KMS-11 (cell line): ENCODE data around the gene SFXN3.

Source experiments
- H2AFZ ChIP-seq: fragments of 200-600 bp; sonication (generic); 2 replicates; pipeline ENCODE4 v1.6.1; 2016; ENCODE audit warnings: antibody characterized with exemption, mixed run types, low read depth
- H3K27ac ChIP-seq: fragments of 200-600 bp; sonication (generic); 2 replicates; pipeline ENCODE4 v1.6.1; 2016; ENCODE audit warnings: mild to moderate bottlenecking, mixed run types
- H3K27me3 ChIP-seq: fragments of 200-600 bp; sonication (generic); 2 replicates; pipeline ENCODE4 v1.6.1; 2017; ENCODE audit warnings: mild to moderate bottlenecking, low read depth, mixed run types, moderate library complexity; ENCODE audit not compliant: insufficient read depth
- H3K36me3 ChIP-seq: fragments of 200-600 bp; sonication (generic); 2 replicates; pipeline ENCODE4 v1.6.1; 2017; ENCODE audit warnings: mild to moderate bottlenecking, mixed run types; ENCODE audit not compliant: insufficient read depth
- H3K4me1 ChIP-seq: fragments of 200-600 bp; sonication (generic); 2 replicates; pipeline ENCODE4 v1.6.1; 2016; ENCODE audit warnings: mild to moderate bottlenecking, low read depth, mixed run types; ENCODE audit not compliant: poor library complexity, severe bottlenecking
- H3K4me2 ChIP-seq: fragments of 200-600 bp; sonication (generic); 2 replicates; pipeline ENCODE4 v1.7.0; 2016; ENCODE audit warnings: mild to moderate bottlenecking, mixed run types
- H3K4me3 ChIP-seq: fragments of 200-600 bp; sonication (generic); IDR thresholded peaks from 2 replicates; pipeline ENCODE4 v1.6.1; 2017; ENCODE audit warnings: low read depth, low read length, mixed read lengths; ENCODE audit not compliant: insufficient read depth
- H3K79me2 ChIP-seq: fragments of 200-600 bp; sonication (generic); 2 replicates; pipeline ENCODE4 v1.6.1; 2016; ENCODE audit warnings: low read depth, mixed run types; ENCODE audit not compliant: insufficient read depth
- H3K9ac ChIP-seq: fragments of 200-600 bp; sonication (generic); 2 replicates; pipeline ENCODE4 v1.6.1; 2016; ENCODE audit warnings: mild to moderate bottlenecking, mixed run types
- H4K20me1 ChIP-seq: fragments of 200-600 bp; sonication (generic); 2 replicates; pipeline ENCODE4 v1.6.1; 2016; ENCODE audit warnings: mild to moderate bottlenecking, mixed run types; ENCODE audit not compliant: insufficient read depth
- TF ChIP-seq, protein P1 (sequence below): fragments of 200-600 bp; sonication (generic); conservative IDR thresholded peaks from 2 replicates; pipeline ENCODE4 v1.6.1; 2017; ENCODE audit warnings: low read depth, mild to moderate bottlenecking, antibody characterized with exemption, low read length, moderate library complexity, mixed read lengths

The SFXN3 gene

DNA sequence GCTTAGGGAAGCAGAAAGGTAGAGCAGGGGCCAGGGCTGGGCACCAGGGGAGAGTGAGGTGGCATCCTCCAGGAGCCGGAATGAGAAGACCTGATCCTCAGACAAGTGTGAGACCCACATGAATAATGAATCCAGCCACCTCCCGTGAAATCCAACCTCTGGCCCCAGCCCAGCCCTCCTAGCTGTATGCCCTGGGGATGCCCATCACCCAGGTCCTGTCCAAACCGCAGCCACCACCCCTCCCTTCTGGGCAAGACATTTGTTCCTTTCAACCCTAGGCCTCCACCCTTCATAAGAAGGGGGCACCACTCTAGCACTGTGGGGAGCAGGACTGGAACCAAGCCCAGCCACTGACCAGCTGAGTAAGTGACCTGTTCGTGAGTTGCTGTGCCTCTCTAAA is 9.8 kb upstream of the SFXN3 start:
- H3K4me3 ChIP-seq: no peak overlapping the region
- no peaks in the 10 kb centered on the region for H4K20me1 ChIP-seq
- TF ChIP-seq, protein P1, sequence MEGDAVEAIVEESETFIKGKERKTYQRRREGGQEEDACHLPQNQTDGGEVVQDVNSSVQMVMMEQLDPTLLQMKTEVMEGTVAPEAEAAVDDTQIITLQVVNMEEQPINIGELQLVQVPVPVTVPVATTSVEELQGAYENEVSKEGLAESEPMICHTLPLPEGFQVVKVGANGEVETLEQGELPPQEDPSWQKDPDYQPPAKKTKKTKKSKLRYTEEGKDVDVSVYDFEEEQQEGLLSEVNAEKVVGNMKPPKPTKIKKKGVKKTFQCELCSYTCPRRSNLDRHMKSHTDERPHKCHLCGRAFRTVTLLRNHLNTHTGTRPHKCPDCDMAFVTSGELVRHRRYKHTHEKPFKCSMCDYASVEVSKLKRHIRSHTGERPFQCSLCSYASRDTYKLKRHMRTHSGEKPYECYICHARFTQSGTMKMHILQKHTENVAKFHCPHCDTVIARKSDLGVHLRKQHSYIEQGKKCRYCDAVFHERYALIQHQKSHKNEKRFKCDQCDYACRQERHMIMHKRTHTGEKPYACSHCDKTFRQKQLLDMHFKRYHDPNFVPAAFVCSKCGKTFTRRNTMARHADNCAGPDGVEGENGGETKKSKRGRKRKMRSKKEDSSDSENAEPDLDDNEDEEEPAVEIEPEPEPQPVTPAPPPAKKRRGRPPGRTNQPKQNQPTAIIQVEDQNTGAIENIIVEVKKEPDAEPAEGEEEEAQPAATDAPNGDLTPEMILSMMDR: no peak
- H3K4me2 ChIP-seq: no peak overlapping the region
- no peaks in the 10 kb centered on the region for H3K79me2 ChIP-seq
- H3K27ac ChIP-seq: no peak overlapping the region
- H3K36me3 ChIP-seq: no peaks in the 10 kb centered on the region
- H2AFZ ChIP-seq: no peak overlapping the region
- H3K27me3 ChIP-seq: peaks cover 11% of the 10 kb centered on the region; the same call in 1 of the 2 replicates
- no peaks in the 10 kb centered on the region for H3K4me1 ChIP-seq
- H3K9ac ChIP-seq: no peak overlapping the region

DNA sequence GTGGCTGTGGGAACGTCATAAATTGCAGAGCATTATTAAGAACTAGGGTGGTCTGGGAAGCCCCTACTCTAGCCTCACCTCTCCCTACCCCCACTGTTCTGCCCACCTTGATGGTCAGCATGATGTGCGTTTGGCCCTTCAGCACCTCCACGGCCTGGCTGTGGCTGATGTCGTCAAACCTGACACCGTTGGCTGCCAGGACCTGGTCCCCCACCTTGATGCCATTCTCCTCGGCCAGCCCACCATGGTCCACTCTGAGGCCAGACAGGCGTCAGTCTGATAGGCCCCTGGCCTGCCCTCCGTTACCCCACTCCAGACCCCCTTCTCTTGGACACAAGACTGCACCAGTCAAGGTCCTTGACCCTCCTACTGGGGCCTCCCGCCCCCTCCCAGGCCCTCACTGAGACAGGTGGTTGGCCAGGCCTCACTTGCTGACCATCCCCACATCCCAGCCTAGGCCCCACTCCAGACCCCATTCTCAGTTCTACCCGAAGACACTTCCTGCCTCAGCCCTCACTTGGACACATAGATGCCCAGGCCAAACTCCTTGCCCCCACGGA is 9.3 kb upstream of the SFXN3 start:
- H2AFZ ChIP-seq: no peak overlapping the region
- TF ChIP-seq, protein P1: no peak
- H3K4me2 ChIP-seq: no peak overlapping the region
- no peaks in the 10 kb centered on the region for H3K4me1 ChIP-seq
- H3K36me3 ChIP-seq: no peaks in the 10 kb centered on the region
- H4K20me1 ChIP-seq: no peaks in the 10 kb centered on the region
- peaks cover 11% of the 10 kb centered on the region; the same call in 1 of the 2 replicates for H3K27me3 ChIP-seq
- H3K9ac ChIP-seq: no peak overlapping the region
- no peak overlapping the region for H3K4me3 ChIP-seq
- H3K27ac ChIP-seq: no peak overlapping the region
- no peaks in the 10 kb centered on the region for H3K79me2 ChIP-seq

DNA sequence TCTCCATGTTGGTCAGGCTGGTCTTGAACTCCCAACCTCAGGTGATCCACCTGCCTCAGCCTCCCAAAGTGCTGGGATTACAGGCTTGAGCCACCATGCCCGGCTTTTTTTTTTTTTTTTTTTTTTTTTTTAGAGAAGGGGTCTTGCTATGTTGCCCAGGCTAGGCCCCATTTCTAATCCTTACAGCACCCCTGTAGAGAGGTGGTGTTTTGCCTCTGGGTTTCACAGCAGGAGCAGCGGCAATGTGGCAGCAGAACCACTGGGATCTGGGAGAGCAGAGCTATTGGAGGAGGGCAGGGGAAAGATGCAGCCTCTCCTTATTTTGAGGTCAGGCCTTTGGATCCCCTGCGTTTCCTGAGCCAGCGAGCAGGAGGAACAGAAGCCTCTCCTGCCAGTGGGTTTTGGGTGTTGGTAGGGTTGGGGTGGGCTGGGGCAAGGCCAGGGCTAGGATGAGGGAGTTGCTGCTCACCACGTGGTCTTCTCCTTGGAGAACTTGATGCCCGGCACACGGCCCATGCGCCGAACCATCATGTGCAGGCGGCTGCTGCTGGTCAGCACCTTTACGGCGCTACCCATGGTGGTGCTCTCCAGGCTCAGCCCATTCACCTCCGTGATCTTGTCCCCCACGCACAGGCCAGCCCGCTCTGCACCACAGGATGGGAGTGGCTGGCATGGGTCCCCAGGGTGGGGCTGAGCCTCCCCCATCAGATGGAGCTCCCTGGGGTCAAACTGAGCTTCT is 7.9 kb upstream of the SFXN3 start:
- Histone ChIP-seq H2AFZ (no peak overlapping the region), H3K4me3 (no peak overlapping the region), H3K4me2 (no peak overlapping the region), H3K27ac (no peak overlapping the region), H4K20me1 (no peaks in the 10 kb centered on the region), H3K27me3 (peaks cover 15% of the 10 kb centered on the region; the same call in 1 of the 2 replicates), H3K9ac (no peak overlapping the region), H3K4me1 (no peaks in the 10 kb centered on the region), H3K79me2 (no peaks in the 10 kb centered on the region), H3K36me3 (no peaks in the 10 kb centered on the region)
- TF ChIP-seq, protein P1: no peak

DNA sequence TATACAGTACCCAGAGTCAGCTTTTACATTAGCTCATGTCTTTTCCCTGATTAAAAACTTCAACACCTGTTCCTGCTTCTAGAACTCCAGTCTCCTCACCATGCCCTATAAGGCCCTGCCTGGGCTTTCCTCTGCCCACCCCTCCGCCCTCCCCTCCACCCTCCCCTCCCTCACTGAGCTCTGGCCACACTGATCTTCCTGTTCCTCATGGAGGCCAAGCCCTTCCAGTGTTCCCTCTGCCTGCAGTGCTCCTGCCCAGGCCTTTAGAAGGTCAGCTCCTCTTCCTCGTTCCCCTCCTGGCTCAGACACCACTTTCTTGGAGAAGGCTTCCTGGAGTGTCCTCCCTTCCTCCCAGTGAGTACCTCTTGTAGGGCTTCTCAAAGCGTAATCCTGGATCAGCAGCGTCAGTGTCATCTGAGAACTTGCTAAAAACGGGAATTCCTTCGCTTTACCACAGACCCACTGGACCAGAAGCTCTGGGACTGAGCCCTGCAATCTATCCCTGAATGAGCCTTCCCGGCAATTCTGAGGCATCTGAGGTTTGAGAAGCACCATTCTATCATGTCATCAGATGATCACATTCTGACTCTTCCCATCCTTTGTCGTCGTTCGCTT is 3.8 kb upstream of the SFXN3 start:
- Histone ChIP-seq H2AFZ (no peak overlapping the region), H3K27me3 (peaks cover 20% of the 10 kb centered on the region; the same call in 1 of the 2 replicates), H3K79me2 (no peaks in the 10 kb centered on the region), H3K4me2 (no peak overlapping the region), H3K27ac (no peak overlapping the region), H3K4me3 (no peak overlapping the region), H3K9ac (no peak overlapping the region), H4K20me1 (no peaks in the 10 kb centered on the region), H3K36me3 (no peaks in the 10 kb centered on the region), H3K4me1 (no peaks in the 10 kb centered on the region)
- TF ChIP-seq, protein P1: no peak
